Endothelial cell of umbilical vein (primary cell): ENCODE measurements around the gene CCDC185. TPM values are rescaled to one million over a fixed set of nuclear protein-coding genes. Genes with fewer than 3 reads are reported as not detected.

Experiments
- BruUV-seq: library from RNA; stranded (reverse); fragments of 400-500 nt; replicated peaks from 2 replicates; lab custom pipeline; 2021; lab: Mats Ljungman, UMichigan
- CTCF ChIA-PET: fragments of 300-600, 350-600 bp; sonication (Branson Sonifier 250); formaldehyde crosslinking; loops from one replicate; lab custom pipeline; 2021; ENCODE audit warnings: antibody characterized with exemption, inconsistent platforms; lab: Charles Lee
- POLR2A ChIA-PET: fragments of 300-600, 350-600 bp; sonication (Branson Sonifier 250); formaldehyde crosslinking; loops from one replicate; lab custom pipeline; 2021; ENCODE audit warnings: antibody characterized with exemption, inconsistent platforms; lab: Charles Lee
- DNase-seq: peaks from one replicate; pipeline ENCODE4 v3.0.0-alpha.2; 2011; ENCODE audit warnings: low read depth, low spot score
- FAIRE-seq: peaks from 2 replicates; lab custom pipeline; 2011; peaks lifted over from hg19 to GRCh38; lab: Jason Lieb, UNC
- H2AFZ ChIP-seq: 2 replicates; pipeline ENCODE4 v1.6.0; 2012; ENCODE audit warnings: low read depth, low read length, control low read depth, inconsistent platforms
- H3K27ac ChIP-seq: 2 replicates; pipeline ENCODE4 v1.5.1; 2011; ENCODE audit warnings: low read depth, mild to moderate bottlenecking, control low read depth, low read length, moderate library complexity; ENCODE audit not compliant: insufficient read depth
- H3K27me3 ChIP-seq, 2 experiments: 2 replicates each; pipeline versions ENCODE4 v1.6.0 to v1.6.1; 2011; ENCODE audit warnings: low read length in 2 of 2, mixed read lengths in 1 of 2; ENCODE audit not compliant: control insufficient read depth in 2 of 2, insufficient read depth in 2 of 2
- H3K36me3 ChIP-seq, 2 experiments: 2 replicates in 1 of 2; 3 replicates in 1 of 2; pipeline ENCODE4 v1.5.1; 2011; ENCODE audit warnings: low read length in 2 of 2, mild to moderate bottlenecking in 1 of 2, moderate library complexity in 1 of 2; ENCODE audit not compliant: control insufficient read depth in 2 of 2, insufficient read depth in 2 of 2; ENCODE audit errors: extremely low read depth in 1 of 2
- H3K4me1 ChIP-seq: 3 replicates; pipeline ENCODE4 v1.5.1; 2011; ENCODE audit warnings: mild to moderate bottlenecking, low read length; ENCODE audit not compliant: control insufficient read depth, insufficient read depth; ENCODE audit errors: extremely low read depth
- H3K4me2 ChIP-seq: 2 replicates; pipeline ENCODE4 v1.6.1; 2011; ENCODE audit warnings: low read length, control low read depth, mixed read lengths; ENCODE audit not compliant: insufficient read depth
- H3K4me3 ChIP-seq, 3 experiments: fragments of 200-600 bp in 1 of 3; sonication (generic), shearing (Covaris generic) in 1 of 3; replicated peaks in 1 of 3; 2 replicates each; pipeline ENCODE4 v1.5.1; 2011 to 2016; ENCODE audit warnings: control low read depth in 3 of 3, low read length in 3 of 3, mild to moderate bottlenecking in 2 of 3, inconsistent platforms in 1 of 3, low read depth in 1 of 3, moderate library complexity in 1 of 3; ENCODE audit not compliant: insufficient read depth in 1 of 3
- H3K79me2 ChIP-seq: 2 replicates; pipeline ENCODE4 v1.6.0; 2012; ENCODE audit warnings: low read length, inconsistent platforms; ENCODE audit not compliant: control insufficient read depth, insufficient read depth
- H3K9ac ChIP-seq: replicated peaks from 2 replicates; pipeline ENCODE3; 2011; ENCODE audit warnings: low read length, control low read depth; ENCODE audit not compliant: insufficient read depth; ENCODE audit errors: extremely low read depth
- H3K9me1 ChIP-seq: replicated peaks from 3 replicates; pipeline ENCODE4 v1.6.0; 2011; ENCODE audit warnings: mild to moderate bottlenecking, low read length; ENCODE audit not compliant: control insufficient read depth, insufficient read depth; ENCODE audit errors: extremely low read depth
- H3K9me3 ChIP-seq: replicated peaks from 2 replicates; pipeline ENCODE4 v1.5.1; 2012; ENCODE audit warnings: low read length, inconsistent platforms; ENCODE audit not compliant: control insufficient read depth, insufficient read depth
- H4K20me1 ChIP-seq: replicated peaks from 2 replicates; pipeline ENCODE3; 2011; ENCODE audit warnings: mild to moderate bottlenecking, low read length; ENCODE audit not compliant: control insufficient read depth, insufficient read depth; ENCODE audit errors: extremely low read depth
- EZH2 ChIP-seq: IDR thresholded peaks from 2 replicates; pipeline ENCODE4 v1.6.1; 2012; ENCODE audit warnings: borderline replicate concordance, low read depth, mild to moderate bottlenecking, moderate library complexity, low read length, inconsistent platforms; ENCODE audit not compliant: severe bottlenecking
- FOS ChIP-seq: IDR thresholded peaks from 2 replicates; pipeline ENCODE4 v1.6.1; 2011; ENCODE audit warnings: mild to moderate bottlenecking, low read length, moderate library complexity, borderline replicate concordance; ENCODE audit not compliant: insufficient read depth
- GATA2 ChIP-seq: IDR thresholded peaks from 2 replicates; pipeline ENCODE4 v1.7.0; 2011; ENCODE audit warnings: low read depth, mild to moderate bottlenecking, moderate library complexity, mixed read lengths, low read length; ENCODE audit not compliant: insufficient read length, insufficient read depth
- JUN ChIP-seq: IDR thresholded peaks from 2 replicates; pipeline ENCODE4 v1.6.1; 2011; ENCODE audit warnings: borderline replicate concordance, low read depth; ENCODE audit not compliant: insufficient read length, insufficient read depth
- MAX ChIP-seq: IDR thresholded peaks from 2 replicates; pipeline ENCODE4 v1.6.1; 2011; ENCODE audit not compliant: insufficient read depth, insufficient read length
- MYC ChIP-seq: IDR thresholded peaks from one replicate; pipeline ENCODE4 v1.6.1; 2011; ENCODE audit warnings: mild to moderate bottlenecking, low read depth, low read length
- POLR2A ChIP-seq: IDR thresholded peaks from 2 replicates; pipeline ENCODE4 v1.6.1; 2012; ENCODE audit warnings: low read depth, mild to moderate bottlenecking, control low read depth, low read length
- POLR2AphosphoS5 ChIP-seq: IDR thresholded peaks from 2 replicates; pipeline ENCODE4 v1.6.1; 2012; ENCODE audit warnings: low read depth, mild to moderate bottlenecking, control low read depth, low read length, moderate library complexity; ENCODE audit not compliant: insufficient read depth
- dilution Hi-C: fragments of 300-500 bp; cut with MboI; formaldehyde crosslinking; loops from one replicate; pipeline ENCODE4 v1.15.0; 2019; ENCODE audit warnings: low sequenced_read_pairs; ENCODE audit not compliant: extremely low pct_ligation_motif_present
- intact Hi-C: fragments of 100-400 bp; cut with micrococcal nuclease; formaldehyde crosslinking; loops from one replicate; pipeline ENCODE4 v1.10.0; 2022
- polyA plus RNA-seq, 4 experiments: library from polyadenylated mRNA; depleted of rRNA in 3 of 4; stranded (reverse) in 3 of 4; unstranded in 1 of 4; fragments of >200 nt; gene quantifications; 2 replicates each; pipeline versions ENCODE4 v1.2.1 to v1.2.3, GENCODE V29; 2011 to 2012; ENCODE audit warnings: missing spikeins in 1 of 4
- total RNA-seq: library from RNA; stranded (reverse); gene quantifications from 2 replicates; pipeline ENCODE4 v1.2.3, GENCODE V29; 2021
- TF ChIP-seq, protein P1 (sequence below), 2 donors: IDR thresholded peaks; 1 replicate in 1 of 2; 2 replicates in 1 of 2; pipeline ENCODE4 v1.5.1; 2011; ENCODE audit warnings: low read length in 2 of 2, mild to moderate bottlenecking in 2 of 2, moderate library complexity in 2 of 2, control low read depth in 1 of 2, inconsistent platforms in 1 of 2, low read depth in 1 of 2; ENCODE audit not compliant: insufficient read depth in 1 of 2; ENCODE audit errors: extremely low read depth in 1 of 2

CCDC185 gene
- total and polyA plus RNA-seq, 2 donors (not counting 3 experiments of a cell fraction or from before 2014, with no cell fraction given) = not detected

DNA sequence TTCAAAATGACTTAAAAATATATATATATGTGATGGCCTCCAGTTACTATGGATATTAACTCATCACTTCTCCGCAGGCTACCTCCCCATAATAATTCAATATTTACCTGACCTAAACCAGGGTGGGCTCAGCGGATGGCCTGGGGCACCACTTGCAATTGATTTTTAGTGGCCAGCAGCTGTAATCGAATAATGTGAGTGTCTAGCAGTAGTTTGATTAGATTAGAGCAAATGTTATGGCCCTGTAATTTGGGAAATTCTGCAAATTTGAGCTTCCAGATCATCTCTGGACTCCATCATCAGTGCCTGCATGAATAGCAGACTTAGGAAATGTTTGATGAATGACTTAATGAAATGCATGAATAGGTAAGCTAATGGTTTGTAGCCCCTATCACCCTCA lies 44.0 kb upstream of the CCDC185 start:
- no peaks in the 10 kb centered on the region for H3K36me3 ChIP-seq
- no peaks in the 10 kb centered on the region for H3K9me1 ChIP-seq
- intact Hi-C loops = no loop called here
- CTCF ChIA-PET = interaction anchor here (0.8 to 1.5 kb wide), 3 partner anchors 9 to 216 kb away, joined by 3 to 7 read pairs (median 3); no protein-coding TSS in a partner anchor
- dilution Hi-C loops = no loop called here
- no peak overlapping the region for H3K27ac ChIP-seq
- POLR2A ChIA-PET = no interaction called here
- no peak for TF ChIP-seq POLR2AphosphoS5
- no peak for TF ChIP-seq JUN
- no peak for TF ChIP-seq MAX
- H3K4me1 ChIP-seq = no peaks in the 10 kb centered on the region
- no peaks in the 10 kb centered on the region for H3K79me2 ChIP-seq
- no peak overlapping the region for H3K9ac ChIP-seq
- no peak for DNase-seq
- no peaks in the 10 kb centered on the region for H3K9me3 ChIP-seq
- BruUV-seq = no TSS peak
- no peaks in the 10 kb centered on the region for H4K20me1 ChIP-seq
- H2AFZ ChIP-seq = no peak overlapping the region
- H3K27me3 ChIP-seq = peaks cover 0 to 3% of the 10 kb centered on the region in 2 experiments
- H3K4me2 ChIP-seq = no peak overlapping the region
- no peak overlapping the region for H3K4me3 ChIP-seq
- no peak for FAIRE-seq

GRCh38 chr1:223350361-223350908 lies 42.8 kb upstream of the CCDC185 start:
- no peaks in the 10 kb centered on the region for H3K9me3 ChIP-seq
- no peak for DNase-seq
- POLR2A ChIA-PET = no interaction called here

More at GRCh38 chr1:223350361-223350908, 42.8 kb upstream of the CCDC185 start:
- H3K27me3 ChIP-seq = no peaks in the 10 kb centered on the region
- no peak for FAIRE-seq
- H3K9me1 ChIP-seq = no peaks in the 10 kb centered on the region
- no peak overlapping the region for H3K27ac ChIP-seq
- CTCF ChIA-PET = interaction anchor here (1.0 to 1.5 kb wide), 2 partner anchors 11 to 217 kb away, joined by 3 to 7 read pairs; no protein-coding TSS in a partner anchor
- no peak overlapping the region for H2AFZ ChIP-seq
- BruUV-seq = no TSS peak
- dilution Hi-C loops (no loop called here), intact Hi-C loops (no loop called here)
- H3K36me3 ChIP-seq = no peaks in the 10 kb centered on the region
- H3K9ac ChIP-seq = no peak overlapping the region
- H4K20me1 ChIP-seq = no peaks in the 10 kb centered on the region
- H3K4me1 ChIP-seq = no peaks in the 10 kb centered on the region
- TF ChIP-seq FOS (no peak), MYC (no peak), POLR2A (no peak), POLR2AphosphoS5 (no peak), MAX (no peak), EZH2 (no peak), GATA2 (no peak), JUN (no peak)
- TF ChIP-seq, protein P1, sequence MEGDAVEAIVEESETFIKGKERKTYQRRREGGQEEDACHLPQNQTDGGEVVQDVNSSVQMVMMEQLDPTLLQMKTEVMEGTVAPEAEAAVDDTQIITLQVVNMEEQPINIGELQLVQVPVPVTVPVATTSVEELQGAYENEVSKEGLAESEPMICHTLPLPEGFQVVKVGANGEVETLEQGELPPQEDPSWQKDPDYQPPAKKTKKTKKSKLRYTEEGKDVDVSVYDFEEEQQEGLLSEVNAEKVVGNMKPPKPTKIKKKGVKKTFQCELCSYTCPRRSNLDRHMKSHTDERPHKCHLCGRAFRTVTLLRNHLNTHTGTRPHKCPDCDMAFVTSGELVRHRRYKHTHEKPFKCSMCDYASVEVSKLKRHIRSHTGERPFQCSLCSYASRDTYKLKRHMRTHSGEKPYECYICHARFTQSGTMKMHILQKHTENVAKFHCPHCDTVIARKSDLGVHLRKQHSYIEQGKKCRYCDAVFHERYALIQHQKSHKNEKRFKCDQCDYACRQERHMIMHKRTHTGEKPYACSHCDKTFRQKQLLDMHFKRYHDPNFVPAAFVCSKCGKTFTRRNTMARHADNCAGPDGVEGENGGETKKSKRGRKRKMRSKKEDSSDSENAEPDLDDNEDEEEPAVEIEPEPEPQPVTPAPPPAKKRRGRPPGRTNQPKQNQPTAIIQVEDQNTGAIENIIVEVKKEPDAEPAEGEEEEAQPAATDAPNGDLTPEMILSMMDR (IDR thresholded peaks at IDR 0.05; ENCODE audit: extremely low read depth in 1 of 2, insufficient read depth in 1 of 2, low read depth in 1 of 2, low read length in 2 of 2) = no peak
- no peak overlapping the region for H3K4me3 ChIP-seq
- H3K4me2 ChIP-seq = no peak overlapping the region
- H3K79me2 ChIP-seq = no peaks in the 10 kb centered on the region
